ENCODE measurements around the gene CIAPIN1.

The CIAPIN1 gene

DNA sequence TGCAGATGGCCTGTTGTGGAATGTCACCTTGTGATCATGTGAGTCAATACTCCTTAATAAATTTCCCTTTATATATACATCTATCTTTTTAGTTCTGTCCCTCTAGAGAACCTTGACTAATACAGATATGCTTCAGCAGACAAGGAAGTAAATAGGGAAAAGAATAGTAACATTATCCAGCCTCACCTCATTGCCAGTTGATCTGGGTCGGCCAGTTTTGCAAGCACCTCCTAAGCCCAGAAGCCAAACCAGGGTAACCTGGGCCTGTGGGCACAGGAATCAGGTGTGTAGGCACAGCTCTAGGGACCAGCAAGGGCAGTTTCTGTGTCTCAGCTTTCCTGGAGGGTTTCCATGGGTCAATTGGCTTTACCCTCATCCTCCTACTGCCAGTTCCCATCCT lies 54.5 kb downstream of the CIAPIN1 start:
- Histone ChIP-seq H3K27me3 (ENCODE audit: control insufficient read depth in 5 of 5, insufficient read depth in 4 of 5, low read length in 5 of 5) (peaks cover 0 to 3% (median 0%) of the 10 kb centered on the region in 5 donors), H3K9me3 (ENCODE audit: control insufficient read depth in 5 of 5, low read length in 5 of 5) (peaks cover 0 to 2% (median 0%) of the 10 kb centered on the region in 5 donors), H3K4me1 (ENCODE audit: control insufficient read depth in 5 of 5, insufficient read depth in 5 of 5, low read length in 5 of 5) (peaks cover 0 to 41% (median 0%) of the 10 kb centered on the region in 5 donors), H3K9ac (ENCODE audit: low read length in 5 of 5) (no peak overlapping the region), H3K4me3 (ENCODE audit: low read depth in 1 of 5, low read length in 5 of 5) (no peak overlapping the region), H3K36me3 (ENCODE audit: control insufficient read depth in 5 of 5, insufficient read depth in 5 of 5, low read length in 5 of 5) (peaks cover 0 to 2% (median 0%) of the 10 kb centered on the region in 5 donors), H3K27ac (ENCODE audit: low read depth, low read length) (no peak overlapping the region)

DNA sequence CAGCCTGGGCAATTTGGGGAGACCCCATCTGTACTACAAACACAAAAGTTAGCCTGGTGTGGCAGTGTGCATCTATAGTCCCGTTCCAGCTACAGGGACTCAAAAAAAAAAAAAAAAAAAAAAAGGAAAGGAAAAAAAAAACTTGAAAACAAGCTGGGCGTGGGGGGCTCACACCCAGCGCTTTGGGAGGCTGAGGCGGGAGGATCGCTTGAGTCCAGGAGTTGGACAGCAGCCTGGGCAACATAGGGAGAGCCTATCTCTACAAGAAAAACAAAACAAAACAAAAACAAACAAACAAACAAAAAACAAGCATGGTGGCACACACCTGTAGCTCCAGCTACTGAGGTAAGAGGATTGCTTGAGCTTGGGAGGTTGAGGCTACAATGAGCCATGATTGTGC lies 55.5 kb downstream of the CIAPIN1 start:
- peaks cover 0 to 2% (median 0%) of the 10 kb centered on the region in 5 donors for H3K36me3 ChIP-seq (ENCODE audit: control insufficient read depth in 5 of 5, insufficient read depth in 5 of 5, low read length in 5 of 5)
- H3K27ac ChIP-seq (ENCODE audit: low read depth, low read length) = no peak overlapping the region
- peaks cover 0 to 3% (median 0%) of the 10 kb centered on the region in 5 donors for H3K27me3 ChIP-seq (ENCODE audit: control insufficient read depth in 5 of 5, insufficient read depth in 4 of 5, low read length in 5 of 5)
- no peak overlapping the region for H3K4me3 ChIP-seq (ENCODE audit: low read depth in 1 of 5, low read length in 5 of 5)
- peaks cover 0 to 2% (median 0%) of the 10 kb centered on the region in 5 donors for H3K9me3 ChIP-seq (ENCODE audit: control insufficient read depth in 5 of 5, low read length in 5 of 5)
- peaks cover 0 to 49% (median 1%) of the 10 kb centered on the region in 5 donors for H3K4me1 ChIP-seq (ENCODE audit: control insufficient read depth in 5 of 5, insufficient read depth in 5 of 5, low read length in 5 of 5)
- H3K9ac ChIP-seq (ENCODE audit: low read length in 5 of 5) = no peak overlapping the region

DNA sequence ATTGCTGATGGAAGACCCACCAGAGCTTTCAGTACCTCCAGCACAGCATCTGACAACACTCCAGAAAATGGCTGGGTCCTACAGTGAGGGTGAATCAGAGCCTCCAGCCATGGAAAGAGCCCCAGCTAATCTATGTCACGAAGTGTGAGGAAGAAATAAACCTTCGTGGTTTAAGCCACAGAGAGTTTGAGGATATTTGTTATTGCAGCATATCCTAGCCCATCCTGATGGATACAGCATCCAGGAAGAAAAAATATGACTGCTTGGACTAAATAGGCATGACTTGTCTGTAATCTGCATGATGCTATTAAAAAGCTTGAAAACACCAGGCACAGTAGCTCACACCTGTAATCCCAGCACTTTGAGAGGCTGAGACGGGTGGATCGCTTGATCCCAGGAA lies 55.9 kb downstream of the CIAPIN1 start:
- Histone ChIP-seq H3K9ac (ENCODE audit: low read length in 5 of 5) (no peak overlapping the region), H3K36me3 (ENCODE audit: control insufficient read depth in 5 of 5, insufficient read depth in 5 of 5, low read length in 5 of 5) (peaks cover 0 to 2% (median 0%) of the 10 kb centered on the region in 5 donors), H3K27me3 (ENCODE audit: control insufficient read depth in 5 of 5, insufficient read depth in 4 of 5, low read length in 5 of 5) (peaks cover 0 to 3% (median 0%) of the 10 kb centered on the region in 5 donors), H3K9me3 (ENCODE audit: control insufficient read depth in 5 of 5, low read length in 5 of 5) (peaks cover 0 to 2% (median 0%) of the 10 kb centered on the region in 5 donors), H3K4me3 (ENCODE audit: low read depth in 1 of 5, low read length in 5 of 5) (no peak overlapping the region), H3K27ac (ENCODE audit: low read depth, low read length) (no peak overlapping the region), H3K4me1 (ENCODE audit: control insufficient read depth in 5 of 5, insufficient read depth in 5 of 5, low read length in 5 of 5) (peaks cover 0 to 52% (median 5%) of the 10 kb centered on the region in 5 donors)

DNA sequence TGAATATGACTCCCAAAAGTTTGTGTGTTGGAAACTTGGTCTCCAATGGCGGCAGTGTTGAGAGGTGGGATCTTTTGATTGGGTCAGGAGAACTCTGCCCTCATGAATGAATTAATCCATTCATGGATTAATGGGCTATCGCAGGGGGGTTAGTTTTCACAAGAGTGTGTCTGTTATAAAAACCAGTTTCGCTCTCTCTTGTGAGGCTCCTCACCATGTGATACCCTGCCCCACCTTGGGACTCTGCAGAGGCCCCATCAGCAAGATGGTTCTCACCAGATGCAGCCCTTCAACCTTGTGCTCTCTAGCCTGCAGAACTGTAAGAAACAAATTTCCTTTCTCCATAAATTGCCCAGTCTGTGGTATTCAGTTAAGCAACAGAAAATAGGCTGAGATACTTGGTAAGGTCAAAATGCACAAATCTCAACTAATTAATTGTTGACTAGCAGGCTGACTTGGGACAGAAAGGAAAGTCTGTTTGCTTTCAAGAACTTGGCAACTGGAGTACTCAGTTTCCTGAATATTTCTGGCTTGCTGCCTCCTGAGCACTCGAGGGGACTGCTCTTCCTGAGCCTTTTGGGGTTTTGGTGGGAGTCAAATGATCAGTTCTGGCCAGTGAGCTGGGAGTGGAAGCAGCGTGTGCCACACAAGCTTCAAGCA lies 56.4 kb downstream of the CIAPIN1 start:
- Histone ChIP-seq H3K4me1 (ENCODE audit: control insufficient read depth in 5 of 5, insufficient read depth in 5 of 5, low read length in 5 of 5) (peaks cover 0 to 57% (median 7%) of the 10 kb centered on the region in 5 donors), H3K9me3 (ENCODE audit: control insufficient read depth in 5 of 5, low read length in 5 of 5) (peaks cover 0 to 2% (median 0%) of the 10 kb centered on the region in 5 donors), H3K9ac (ENCODE audit: low read length in 5 of 5) (no peak overlapping the region), H3K27me3 (ENCODE audit: control insufficient read depth in 5 of 5, insufficient read depth in 4 of 5, low read length in 5 of 5) (peaks cover 0 to 3% (median 0%) of the 10 kb centered on the region in 5 donors), H3K36me3 (ENCODE audit: control insufficient read depth in 5 of 5, insufficient read depth in 5 of 5, low read length in 5 of 5) (peaks cover 0 to 2% (median 0%) of the 10 kb centered on the region in 5 donors), H3K27ac (ENCODE audit: low read depth, low read length) (no peak overlapping the region), H3K4me3 (ENCODE audit: low read depth in 1 of 5, low read length in 5 of 5) (no peak overlapping the region)

DNA sequence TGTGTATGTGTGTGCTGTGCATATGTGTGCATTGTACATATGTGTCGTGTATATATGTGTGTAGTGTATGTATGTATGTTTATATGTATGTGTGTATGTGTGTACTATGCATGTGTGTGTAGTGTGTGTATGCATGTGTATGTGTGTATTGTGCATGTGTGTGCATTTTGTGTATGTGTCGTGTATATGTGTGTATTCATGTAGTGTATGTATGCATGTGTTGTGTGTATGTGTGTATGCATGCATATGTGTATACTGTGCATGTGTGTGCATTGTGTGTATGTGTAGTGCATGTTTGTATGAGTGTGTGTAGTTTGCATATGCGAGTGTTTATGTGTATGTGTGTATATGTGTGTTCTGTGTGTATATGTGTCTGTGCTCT lies 58.1 kb downstream of the CIAPIN1 start:
- Histone ChIP-seq H3K36me3 (ENCODE audit: control insufficient read depth in 5 of 5, insufficient read depth in 5 of 5, low read length in 5 of 5) (peaks cover 0 to 2% (median 0%) of the 10 kb centered on the region in 5 donors), H3K27me3 (ENCODE audit: control insufficient read depth in 5 of 5, insufficient read depth in 4 of 5, low read length in 5 of 5) (peaks cover 0 to 3% (median 0%) of the 10 kb centered on the region in 5 donors), H3K4me3 (ENCODE audit: low read depth in 1 of 5, low read length in 5 of 5) (no peak overlapping the region), H3K4me1 (ENCODE audit: control insufficient read depth in 5 of 5, insufficient read depth in 5 of 5, low read length in 5 of 5) (peaks cover 0 to 66% (median 14%) of the 10 kb centered on the region in 5 donors), H3K9ac (ENCODE audit: low read length in 5 of 5) (no peak overlapping the region), H3K27ac (ENCODE audit: low read depth, low read length) (no peak overlapping the region), H3K9me3 (ENCODE audit: control insufficient read depth in 5 of 5, low read length in 5 of 5) (peaks cover 0 to 2% (median 0%) of the 10 kb centered on the region in 5 donors)

DNA sequence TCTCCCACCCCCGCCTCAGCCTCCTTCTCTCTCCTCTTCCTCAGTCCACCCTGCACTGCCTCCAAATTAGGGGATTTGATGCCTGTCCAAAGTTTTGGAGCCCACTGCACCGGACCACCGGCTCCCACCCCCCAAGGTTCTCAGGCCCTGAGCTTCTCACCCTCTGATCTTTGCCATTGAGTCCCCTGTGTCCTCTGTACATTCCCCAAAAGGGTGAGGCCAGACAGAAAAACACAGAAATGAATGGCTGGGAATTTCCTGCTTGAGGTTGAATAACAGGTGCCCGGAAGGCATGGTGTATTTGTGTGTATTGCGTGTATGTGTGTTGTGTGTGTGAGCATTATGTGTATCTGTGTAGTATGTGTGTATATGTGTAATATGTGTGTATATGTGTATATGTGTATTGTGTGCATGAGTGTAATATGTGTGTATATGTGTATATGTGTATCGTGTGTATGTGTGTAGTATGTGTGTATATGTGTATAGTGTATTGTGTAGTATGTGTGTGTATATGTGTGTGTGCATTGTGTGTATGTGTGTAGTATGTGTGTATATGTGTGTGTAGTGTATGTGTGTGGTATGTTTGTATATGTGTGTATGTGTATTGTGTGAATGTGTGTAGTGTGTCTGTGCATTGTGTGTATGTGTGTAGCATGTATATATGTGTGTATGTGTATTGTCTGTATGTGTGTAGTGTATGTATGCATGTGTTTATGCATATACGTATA lies 58.7 kb downstream of the CIAPIN1 start:
- Histone ChIP-seq H3K27ac (ENCODE audit: low read depth, low read length) (no peak overlapping the region), H3K9me3 (ENCODE audit: control insufficient read depth in 5 of 5, low read length in 5 of 5) (peaks cover 0 to 2% (median 0%) of the 10 kb centered on the region in 5 donors), H3K27me3 (ENCODE audit: control insufficient read depth in 5 of 5, insufficient read depth in 4 of 5, low read length in 5 of 5) (peaks cover 0 to 3% (median 0%) of the 10 kb centered on the region in 5 donors), H3K4me3 (ENCODE audit: low read depth in 1 of 5, low read length in 5 of 5) (no peak overlapping the region), H3K4me1 (ENCODE audit: control insufficient read depth in 5 of 5, insufficient read depth in 5 of 5, low read length in 5 of 5) (peaks cover 0 to 71% (median 15%) of the 10 kb centered on the region in 5 donors), H3K9ac (ENCODE audit: low read length in 5 of 5) (no peak overlapping the region), H3K36me3 (ENCODE audit: control insufficient read depth in 5 of 5, insufficient read depth in 5 of 5, low read length in 5 of 5) (peaks cover 0 to 4% (median 1%) of the 10 kb centered on the region in 5 donors)

DNA sequence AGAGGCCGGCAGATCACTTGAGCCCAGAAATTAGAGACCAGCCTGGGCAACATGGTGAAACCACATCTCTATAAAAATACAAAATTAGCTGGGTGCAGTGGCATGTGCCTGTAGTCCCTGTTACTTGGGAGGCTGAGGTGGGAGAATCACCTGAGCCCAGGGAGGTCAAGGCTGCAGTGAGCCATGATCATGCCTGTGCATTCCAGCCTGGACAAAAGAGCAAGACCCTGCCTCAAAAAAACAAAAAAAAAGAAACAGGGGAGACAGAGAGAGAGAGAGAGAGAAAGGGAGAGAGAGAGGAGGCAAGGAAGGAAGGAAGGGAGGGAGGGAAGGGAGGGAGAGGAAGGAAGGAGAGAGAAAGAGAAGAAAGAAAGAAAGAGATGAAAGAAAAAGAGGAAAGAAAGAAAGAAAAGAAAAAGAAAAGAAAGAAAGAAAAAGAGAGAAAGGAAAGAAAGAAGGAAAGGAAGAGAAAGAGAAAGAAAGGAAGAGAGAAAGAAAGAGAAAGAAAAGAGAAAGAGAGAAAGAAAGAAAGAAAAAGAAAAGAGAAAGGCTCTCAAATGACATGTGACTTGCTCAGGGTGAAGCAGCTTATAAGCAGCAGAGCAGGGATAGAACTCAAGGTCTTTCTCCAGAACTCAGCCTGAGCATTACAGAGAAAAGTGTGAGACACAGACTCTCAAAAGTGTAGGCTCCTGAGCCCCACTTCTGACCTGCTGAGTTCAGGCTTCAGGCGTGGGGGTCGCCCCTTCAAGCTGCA lies 59.4 kb downstream of the CIAPIN1 start:
- Histone ChIP-seq H3K4me1 (ENCODE audit: control insufficient read depth in 5 of 5, insufficient read depth in 5 of 5, low read length in 5 of 5) (peaks cover 0 to 78% (median 15%) of the 10 kb centered on the region in 5 donors), H3K9ac (ENCODE audit: low read length in 5 of 5) (no peak overlapping the region), H3K9me3 (ENCODE audit: control insufficient read depth in 5 of 5, low read length in 5 of 5) (peaks cover 0 to 2% (median 0%) of the 10 kb centered on the region in 5 donors), H3K4me3 (ENCODE audit: low read depth in 1 of 5, low read length in 5 of 5) (no peak overlapping the region), H3K36me3 (ENCODE audit: control insufficient read depth in 5 of 5, insufficient read depth in 5 of 5, low read length in 5 of 5) (peaks cover 0 to 10% (median 7%) of the 10 kb centered on the region in 5 donors), H3K27ac (ENCODE audit: low read depth, low read length) (no peak overlapping the region), H3K27me3 (ENCODE audit: control insufficient read depth in 5 of 5, insufficient read depth in 4 of 5, low read length in 5 of 5) (peaks cover 0 to 3% (median 0%) of the 10 kb centered on the region in 5 donors)

DNA sequence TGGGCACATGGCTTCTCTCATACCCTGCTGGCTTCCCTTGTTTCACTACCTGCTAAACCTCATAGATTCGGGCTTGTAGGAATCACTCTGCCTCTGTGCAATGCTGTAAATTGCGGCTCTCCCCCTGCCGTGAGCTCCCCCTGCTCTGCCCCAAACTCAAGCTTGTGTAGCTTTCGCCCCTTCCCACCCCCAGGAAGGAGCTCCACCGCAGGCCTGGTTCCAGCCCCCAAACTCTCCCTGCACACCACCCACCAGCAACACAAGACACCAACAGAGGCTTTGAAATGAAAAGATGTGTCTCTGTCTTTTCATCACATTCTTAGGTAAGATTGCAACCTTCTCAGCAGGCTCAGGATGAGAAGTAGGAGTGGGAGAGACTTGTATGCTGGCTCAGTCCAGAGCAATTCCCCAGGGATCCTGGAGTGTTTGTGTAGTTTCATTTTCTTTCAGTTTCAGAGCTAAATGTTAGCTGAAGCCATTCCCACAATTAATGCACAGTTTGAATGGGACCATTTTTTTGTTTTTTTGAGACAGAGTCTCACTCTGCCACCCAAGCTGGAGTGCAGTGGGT lies 60.7 kb downstream of the CIAPIN1 start:
- Histone ChIP-seq H3K4me3 (ENCODE audit: low read depth in 1 of 5, low read length in 5 of 5) (no peak overlapping the region), H3K36me3 (ENCODE audit: control insufficient read depth in 5 of 5, insufficient read depth in 5 of 5, low read length in 5 of 5) (peaks cover 0 to 23% (median 10%) of the 10 kb centered on the region in 5 donors), H3K27ac (ENCODE audit: low read depth, low read length) (no peak overlapping the region), H3K4me1 (ENCODE audit: control insufficient read depth in 5 of 5, insufficient read depth in 5 of 5, low read length in 5 of 5) (peaks cover 0 to 86% (median 15%) of the 10 kb centered on the region in 5 donors), H3K9me3 (ENCODE audit: control insufficient read depth in 5 of 5, low read length in 5 of 5) (peaks cover 0 to 2% (median 0%) of the 10 kb centered on the region in 5 donors), H3K27me3 (ENCODE audit: control insufficient read depth in 5 of 5, insufficient read depth in 4 of 5, low read length in 5 of 5) (peaks cover 0 to 3% (median 0%) of the 10 kb centered on the region in 5 donors), H3K9ac (ENCODE audit: low read length in 5 of 5) (no peak overlapping the region)

DNA sequence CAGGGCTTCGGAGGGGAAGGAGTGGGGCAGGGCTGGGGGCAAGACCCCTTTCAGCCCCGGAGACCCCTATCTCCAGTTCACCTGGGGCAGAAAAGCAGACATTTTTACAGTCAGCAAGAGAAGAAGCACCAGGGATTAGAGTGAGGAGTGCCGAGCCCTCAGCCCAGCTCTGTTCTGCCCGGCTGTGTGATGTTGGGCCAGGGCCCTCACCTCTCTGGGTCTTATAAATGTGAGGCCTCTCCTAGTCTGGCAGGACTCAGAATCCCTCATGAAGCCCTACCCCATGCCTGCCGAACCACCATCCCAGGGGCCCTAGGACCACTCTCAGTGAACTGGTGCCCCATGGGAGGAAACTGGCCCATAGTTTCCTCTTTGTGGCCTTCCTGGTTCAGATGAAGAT lies 62.1 kb downstream of the CIAPIN1 start:
- H3K4me1 ChIP-seq (ENCODE audit: control insufficient read depth in 5 of 5, insufficient read depth in 5 of 5, low read length in 5 of 5) = peaks cover 0 to 87% (median 26%) of the 10 kb centered on the region in 5 donors
- peaks cover 0 to 23% (median 10%) of the 10 kb centered on the region in 5 donors for H3K36me3 ChIP-seq (ENCODE audit: control insufficient read depth in 5 of 5, insufficient read depth in 5 of 5, low read length in 5 of 5)
- peaks cover 0 to 3% (median 0%) of the 10 kb centered on the region in 5 donors for H3K27me3 ChIP-seq (ENCODE audit: control insufficient read depth in 5 of 5, insufficient read depth in 4 of 5, low read length in 5 of 5)
- H3K9me3 ChIP-seq (ENCODE audit: control insufficient read depth in 5 of 5, low read length in 5 of 5) = peaks cover 0 to 2% (median 0%) of the 10 kb centered on the region in 5 donors
- H3K4me3 ChIP-seq (ENCODE audit: low read depth in 1 of 5, low read length in 5 of 5) = no peak overlapping the region
- H3K27ac ChIP-seq (ENCODE audit: low read depth, low read length) = no peak overlapping the region
- H3K9ac ChIP-seq (ENCODE audit: low read length in 5 of 5) = no peak overlapping the region

Measured in subcutaneous abdominal adipose tissue (tissue), 5 donors.